ENCODE measurements around the gene MT1F.

GRCh38 chr16:56623637-56624036 lies 34.1 kb upstream of the MT1F start:
- TF ChIP-seq CTCF (conservative IDR thresholded peaks at IDR 0.05; ENCODE audit: low read length) (no peak), EZH2phosphoT487 (IDR thresholded peaks at IDR 0.05; ENCODE audit: borderline replicate concordance) (no peak)

All from Loucy (cell line).